ENCODE measurements around the gene P2RX5. TPM values are rescaled to one million over a fixed set of nuclear protein-coding genes. Genes with fewer than 3 reads are reported as not detected.

The P2RX5 gene
- total and polyA plus RNA-seq, 2 donors (not counting 3 experiments of a cell fraction or from before 2014, with no cell fraction given): 0.19 to 0.22 TPM

DNA sequence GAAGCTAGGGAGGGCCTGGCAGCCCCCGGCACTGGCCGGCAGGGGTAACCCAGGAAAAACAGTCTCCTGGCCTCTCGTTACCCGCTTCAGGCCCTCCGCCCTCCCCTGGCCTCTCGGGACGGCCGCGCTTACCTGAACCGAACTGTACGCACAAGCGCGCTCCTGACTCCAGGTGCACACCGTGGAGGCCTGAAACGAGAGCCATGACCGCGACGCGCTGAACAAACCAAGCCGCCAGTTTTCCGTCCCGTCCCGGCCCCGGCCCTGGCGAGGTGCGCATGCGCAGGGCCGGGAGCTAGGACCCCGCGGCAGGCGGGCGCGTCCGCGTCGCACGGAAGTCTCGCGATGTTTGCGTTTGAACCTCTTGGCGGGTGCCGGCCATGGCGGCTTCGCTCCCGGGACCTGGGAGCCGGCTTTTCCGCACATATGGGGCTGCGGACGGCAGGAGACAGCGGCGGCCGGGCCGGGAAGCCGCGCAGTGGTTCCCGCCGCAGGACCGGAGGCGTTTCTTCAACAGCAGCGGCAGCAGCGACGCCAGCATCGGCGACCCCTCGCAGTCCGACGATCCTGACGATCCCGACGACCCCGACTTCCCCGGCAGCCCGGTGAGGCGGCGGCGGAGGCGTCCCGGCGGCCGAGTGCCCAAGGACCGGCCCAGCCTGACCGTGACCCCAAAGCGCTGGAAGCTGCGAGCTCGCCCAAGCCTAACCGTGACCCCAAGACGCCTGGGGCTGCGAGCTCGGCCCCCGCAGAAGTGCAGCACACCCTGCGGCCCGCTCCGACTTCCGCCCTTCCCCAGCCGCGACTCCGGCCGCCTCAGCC is 27.8 kb upstream of the P2RX5 start, which contains the start of gene HASPIN:
TSS of gene HASPIN (plus strand) at position 348 of the 822 bp plus-strand sequence. CDS start at position 381, 33 bp downstream.
- dilution Hi-C loops (cut with MboI; ENCODE audit: extremely low pct_ligation_motif_present, low sequenced_read_pairs): no loop called here
- Histone ChIP-seq H3K9ac (replicated peaks; ENCODE audit: extremely low read depth, insufficient read depth, low read length) (peak within 1 kb of the TSS; percentile 82), H3K27ac (ENCODE audit: insufficient read depth, low read depth, low read length) (peak within 1 kb of the TSS; percentile 54), H3K4me3 (replicated peaks in 1 of 3; ENCODE audit: insufficient read depth in 1 of 3, low read depth in 1 of 3, low read length in 3 of 3) (peak within 1 kb of the TSS; percentile 70 to 91 (median 89)), H3K4me1 (ENCODE audit: control insufficient read depth, extremely low read depth, insufficient read depth, low read length) (peaks cover 28% of the 10 kb centered on the region), H3K79me2 (ENCODE audit: control insufficient read depth, insufficient read depth, low read length) (peaks cover 46% of the 10 kb centered on the region), H4K20me1 (replicated peaks; ENCODE audit: control insufficient read depth, extremely low read depth, insufficient read depth, low read length) (no peaks in the 10 kb centered on the region), H3K4me2 (ENCODE audit: insufficient read depth, low read length) (peak within 1 kb of the TSS; percentile 85), H2AFZ (ENCODE audit: low read depth, low read length) (peak within 1 kb of the TSS; percentile 86), H3K9me3 (replicated peaks; ENCODE audit: control insufficient read depth, insufficient read depth, low read length) (no peaks in the 10 kb centered on the region), H3K9me1 (replicated peaks; ENCODE audit: control insufficient read depth, extremely low read depth, insufficient read depth, low read length) (no peaks in the 10 kb centered on the region), H3K36me3 (ENCODE audit: control insufficient read depth in 2 of 2, extremely low read depth in 1 of 2, insufficient read depth in 2 of 2, low read length in 2 of 2) (peaks cover 0 to 4% of the 10 kb centered on the region in 2 experiments), H3K27me3 (ENCODE audit: control insufficient read depth in 2 of 2, insufficient read depth in 2 of 2, low read length in 2 of 2) (no peaks in the 10 kb centered on the region)
- no TSS peak for BruUV-seq (replicated peaks)
- DNase-seq (ENCODE audit: low read depth, low spot score) (peak; percentile 89), FAIRE-seq (peak; percentile 89)
- intact Hi-C loops (cut with micrococcal nuclease): loop anchor here (2.0 to 5.0 kb wide), 2 partner anchors 41 to 56 kb away; partner anchors contain the start of genes EMC6 and TAX1BP3
- POLR2A ChIA-PET: interaction anchor here (1.3 kb wide), 1 partner anchor 56 kb away, joined by 10 read pairs; no protein-coding TSS in a partner anchor
- TF ChIP-seq, protein P1, sequence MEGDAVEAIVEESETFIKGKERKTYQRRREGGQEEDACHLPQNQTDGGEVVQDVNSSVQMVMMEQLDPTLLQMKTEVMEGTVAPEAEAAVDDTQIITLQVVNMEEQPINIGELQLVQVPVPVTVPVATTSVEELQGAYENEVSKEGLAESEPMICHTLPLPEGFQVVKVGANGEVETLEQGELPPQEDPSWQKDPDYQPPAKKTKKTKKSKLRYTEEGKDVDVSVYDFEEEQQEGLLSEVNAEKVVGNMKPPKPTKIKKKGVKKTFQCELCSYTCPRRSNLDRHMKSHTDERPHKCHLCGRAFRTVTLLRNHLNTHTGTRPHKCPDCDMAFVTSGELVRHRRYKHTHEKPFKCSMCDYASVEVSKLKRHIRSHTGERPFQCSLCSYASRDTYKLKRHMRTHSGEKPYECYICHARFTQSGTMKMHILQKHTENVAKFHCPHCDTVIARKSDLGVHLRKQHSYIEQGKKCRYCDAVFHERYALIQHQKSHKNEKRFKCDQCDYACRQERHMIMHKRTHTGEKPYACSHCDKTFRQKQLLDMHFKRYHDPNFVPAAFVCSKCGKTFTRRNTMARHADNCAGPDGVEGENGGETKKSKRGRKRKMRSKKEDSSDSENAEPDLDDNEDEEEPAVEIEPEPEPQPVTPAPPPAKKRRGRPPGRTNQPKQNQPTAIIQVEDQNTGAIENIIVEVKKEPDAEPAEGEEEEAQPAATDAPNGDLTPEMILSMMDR (IDR thresholded peaks at IDR 0.05; ENCODE audit: extremely low read depth in 1 of 2, insufficient read depth in 1 of 2, low read depth in 1 of 2, low read length in 2 of 2): peak; percentile 9 to 56
- TF ChIP-seq EZH2 (IDR thresholded peaks at IDR 0.05; ENCODE audit: borderline replicate concordance, low read depth, low read length, severe bottlenecking) (no peak), POLR2AphosphoS5 (IDR thresholded peaks at IDR 0.05; ENCODE audit: insufficient read depth, low read depth, low read length) (peak; percentile 95), POLR2A (IDR thresholded peaks at IDR 0.05; ENCODE audit: low read depth, low read length) (peak; percentile 92), GATA2 (IDR thresholded peaks at IDR 0.05; ENCODE audit: insufficient read depth, insufficient read length, low read depth, low read length) (no peak)
- CTCF ChIA-PET: interaction anchor here (1.1 to 2.3 kb wide), 9 partner anchors 11 to 120 kb away, joined by 3 to 24 read pairs (median 4); partner anchors contain the start of gene P2RX5

Data from endothelial cell of umbilical vein (primary cell).